GM12878 (cell line): ENCODE data around the gene MRPL42. TPM values are rescaled to one million over a fixed set of nuclear protein-coding genes. Genes with fewer than 3 reads are reported as not detected.

ENCODE experiments used
- ATAC-seq: fragments of 200-7000 bp; cut with Tn5 transposase; 3 replicates; pipeline ENCODE4 v1.9.1; 2020; ENCODE audit warnings: mild to moderate bottlenecking, moderate library complexity
- BruUV-seq: library from RNA; stranded (reverse); fragments of 400-500 nt; replicated peaks from 2 replicates; lab custom pipeline; 2021; lab: Mats Ljungman, UMichigan
- CTCF ChIA-PET: fragments of 300-600 bp; sonication (Branson Sonifier 250); formaldehyde crosslinking; extraction: SDS; loops from one replicate; lab custom pipeline; 2021; ENCODE audit warnings: inconsistent platforms; lab: Yijun Ruan, JAX
- POLR2A ChIA-PET: fragments of 350-600 bp; formaldehyde crosslinking; extraction: SDS; loops from one replicate; lab custom pipeline; 2021; ENCODE audit warnings: inconsistent platforms; lab: Charles Lee
- RAD21 ChIA-PET: fragments of 300-600 bp; sonication (Branson Sonifier 250); formaldehyde crosslinking; loops from one replicate; lab custom pipeline; 2023; ENCODE audit warnings: antibody characterized with exemption; ENCODE audit not compliant: unreplicated experiment; lab: Charles Lee
- SMC1A ChIA-PET: fragments of 300-600 bp; sonication (Branson Sonifier 250); formaldehyde crosslinking; loops from one replicate; lab custom pipeline; 2023; ENCODE audit not compliant: unreplicated experiment, uncharacterized antibody; lab: Charles Lee
- DNase-seq: peaks from one replicate; pipeline ENCODE4 v3.0.0-alpha.2; 2011; ENCODE audit warnings: low read depth, low spot score
- FAIRE-seq: peaks from 3 replicates; lab custom pipeline; 2011; peaks lifted over from hg19 to GRCh38; lab: Jason Lieb, UNC
- H2AFZ ChIP-seq: 2 replicates; pipeline ENCODE4 v1.6.0; 2011; ENCODE audit warnings: low read depth, low read length, control low read depth; ENCODE audit not compliant: control insufficient read depth
- H3K27ac ChIP-seq: 2 replicates; pipeline ENCODE4 v1.5.1; 2011; ENCODE audit warnings: control low read depth; ENCODE audit not compliant: control insufficient read depth, insufficient read depth
- H3K27me3 ChIP-seq, 2 experiments: replicated peaks in 1 of 2; 2 replicates each; pipeline versions ENCODE4 v1.6.0 to v1.6.1; 2011; ENCODE audit warnings: low read length in 1 of 2; ENCODE audit not compliant: control insufficient read depth in 2 of 2, insufficient read depth in 2 of 2
- H3K36me3 ChIP-seq, 2 experiments: 2 replicates each; pipeline ENCODE4 v1.5.1; 2011; ENCODE audit warnings: low read length in 1 of 2; ENCODE audit not compliant: control insufficient read depth in 2 of 2, insufficient read depth in 2 of 2
- H3K4me1 ChIP-seq: 2 replicates; pipeline ENCODE4 v1.6.1; 2011; ENCODE audit warnings: mild to moderate bottlenecking, low read length, moderate library complexity, mixed read lengths; ENCODE audit not compliant: control insufficient read depth, insufficient read depth
- H3K4me2 ChIP-seq: 2 replicates; pipeline ENCODE4 v1.6.0; 2011; ENCODE audit warnings: control low read depth; ENCODE audit not compliant: control insufficient read depth, insufficient read depth
- H3K4me3 ChIP-seq: fragments of 200-600 bp; sonication (generic); 2 replicates; pipeline ENCODE4 v1.5.1; 2016
- H3K79me2 ChIP-seq: 2 replicates; pipeline ENCODE4 v1.6.0; 2011; ENCODE audit warnings: low read length; ENCODE audit not compliant: control insufficient read depth, insufficient read depth
- H3K9ac ChIP-seq: 2 replicates; pipeline ENCODE4 v1.8.0; 2011; ENCODE audit warnings: low read length, control low read depth, mixed read lengths; ENCODE audit not compliant: control insufficient read depth, insufficient read depth
- H3K9me3 ChIP-seq: replicated peaks from 3 replicates; pipeline ENCODE4 v1.5.1; 2011; ENCODE audit warnings: mild to moderate bottlenecking, low read length; ENCODE audit not compliant: control insufficient read depth, insufficient read depth
- H4K20me1 ChIP-seq: 2 replicates; pipeline ENCODE4 v1.6.0; 2011; ENCODE audit not compliant: control insufficient read depth, insufficient read depth
- ASH2L ChIP-seq: fragments of 300-600, 200-600 bp; sonication (generic); IDR thresholded peaks from 2 replicates; pipeline ENCODE4 v1.6.1; 2017; ENCODE audit warnings: low read depth, mild to moderate bottlenecking, borderline replicate concordance
- BHLHE40 ChIP-seq, 2 experiments: fragments of 450-650 bp in 1 of 2; IDR thresholded peaks; 2 replicates each; pipeline ENCODE4 v1.6.1; 2011 to 2017; ENCODE audit warnings: low read depth in 2 of 2, borderline replicate concordance in 1 of 2, improper control_type of control experiment in 1 of 2, low read length in 1 of 2, mild to moderate bottlenecking in 1 of 2
- CBFB ChIP-seq: IDR thresholded peaks from 2 replicates; pipeline ENCODE4 v1.6.1; 2016; ENCODE audit warnings: antibody characterized with exemption, low read depth
- DPF2 ChIP-seq: fragments of 450-650 bp; IDR thresholded peaks from 2 replicates; pipeline ENCODE4 v1.6.1; 2017; ENCODE audit warnings: mild to moderate bottlenecking
- E2F8 ChIP-seq: fragments of 450-650 bp; IDR thresholded peaks from 2 replicates; pipeline ENCODE4 v1.6.1; 2018; ENCODE audit warnings: mild to moderate bottlenecking, low read depth, moderate library complexity; ENCODE audit not compliant: partially characterized antibody
- FOXM1 ChIP-seq: IDR thresholded peaks from 2 replicates; pipeline ENCODE4 v1.6.1; 2012; ENCODE audit warnings: low read depth, mild to moderate bottlenecking, inconsistent platforms, low read length, moderate library complexity
- KDM1A ChIP-seq: fragments of 200-600 bp; sonication (generic); IDR thresholded peaks from 2 replicates; pipeline ENCODE4 v1.6.1; 2016; ENCODE audit warnings: borderline replicate concordance
- MEF2A ChIP-seq: IDR thresholded peaks from 2 replicates; pipeline ENCODE4 v1.6.1; 2011; ENCODE audit warnings: low read depth, mild to moderate bottlenecking, low read length, moderate library complexity; ENCODE audit not compliant: insufficient read depth
- MTA2 ChIP-seq: fragments of 450-650 bp; IDR thresholded peaks from 2 replicates; pipeline ENCODE4 v1.6.1; 2016; ENCODE audit warnings: low read depth, mild to moderate bottlenecking, moderate library complexity
- NR2C2 ChIP-seq: IDR thresholded peaks from 2 replicates; pipeline ENCODE4 v1.6.1; 2011; ENCODE audit warnings: borderline replicate concordance, low read depth; ENCODE audit not compliant: control insufficient read depth, insufficient read length
- PAX8 ChIP-seq: fragments of 450-650 bp; IDR thresholded peaks from 2 replicates; pipeline ENCODE4 v1.6.1; 2017; ENCODE audit warnings: mild to moderate bottlenecking, moderate library complexity
- RCOR1 ChIP-seq: conservative IDR thresholded peaks from 2 replicates; pipeline ENCODE4 v1.6.1; 2012; ENCODE audit warnings: low read depth, low read length, improper control_type of control experiment
- RELA ChIP-seq: fragments of 450-650 bp; IDR thresholded peaks from 2 replicates; pipeline ENCODE4 v1.8.0; 2014; ENCODE audit warnings: borderline replicate concordance; ENCODE audit not compliant: partially characterized antibody
- SMAD1 ChIP-seq: fragments of 450-650 bp; IDR thresholded peaks from 2 replicates; pipeline ENCODE4 v1.6.1; 2018; ENCODE audit warnings: mild to moderate bottlenecking, low read depth; ENCODE audit not compliant: partially characterized antibody
- WRNIP1 ChIP-seq: IDR thresholded peaks from 2 replicates; pipeline ENCODE4 v1.6.1; 2011; ENCODE audit warnings: low read depth, low read length, improper control_type of control experiment, borderline replicate concordance
- WGBS: methylation state at CpG from one replicate; pipeline ENCODE4 v1.1.6; 2016; ENCODE audit warnings: low lambda C conversion rate; ENCODE audit not compliant: insufficient replicate concordance, insufficient coverage; ENCODE audit errors: missing lambda C conversion rate; 5-methylcytosine and 5-hydroxymethylcytosine counted together
- in situ Hi-C: fragments of 300-500 bp; cut with MboI; formaldehyde crosslinking; loops from 9 replicates; pipeline ENCODE4 v1.14.3; 2018; ENCODE audit warnings: mixed read lengths
- intact Hi-C: fragments of 100-400 bp; cut with micrococcal nuclease; formaldehyde crosslinking; loops from one replicate; pipeline ENCODE4 v1.14.2; 2022; ENCODE audit not compliant: unreplicated experiment
- polyA plus RNA-seq, 11 experiments: library from polyadenylated mRNA; depleted of rRNA in 4 of 11; unstranded in 6 of 11; stranded (reverse) in 5 of 11; fragments of >200 nt; fragmentation: Nextera tagmentation in 4 of 11; fragmentation: Illumina TruSeq in 1 of 11; extraction: Ambion mirVana in 4 of 11; extraction: Trizol in 1 of 11; gene quantifications; 1 replicate in 1 of 11; 2 replicates in 10 of 11; pipeline versions ENCODE4 v1.2.1 to v1.2.3, GENCODE V29; 2011 to 2016; ENCODE audit warnings: inconsistent platforms in 2 of 11, missing spikeins in 2 of 11, low read depth in 1 of 11
- total RNA-seq, 4 experiments: library from RNA; depleted of rRNA in 3 of 4; stranded (reverse); fragments of >200 nt in 3 of 4; fragmentation: Illumina TruSeq in 1 of 4; extraction: Trizol in 1 of 4; gene quantifications; 2 replicates each; pipeline versions ENCODE4 v1.2.1 to v1.2.3, GENCODE V29; 2013 to 2021
- TF ChIP-seq, protein P1 (sequence below): IDR thresholded peaks from 2 replicates; pipeline ENCODE4 v1.6.1; 2011; ENCODE audit warnings: borderline replicate concordance, low read depth, mild to moderate bottlenecking, moderate library complexity, mixed read lengths, low read length; ENCODE audit not compliant: insufficient read depth; ENCODE audit errors: extremely low read length

MRPL42 gene
- total and polyA plus RNA-seq, 10 of the 15 experiments (the other 5 are each of a cell fraction or from before 2014, with no cell fraction given) = 65.1 to 427 (median 126) TPM

DNA sequence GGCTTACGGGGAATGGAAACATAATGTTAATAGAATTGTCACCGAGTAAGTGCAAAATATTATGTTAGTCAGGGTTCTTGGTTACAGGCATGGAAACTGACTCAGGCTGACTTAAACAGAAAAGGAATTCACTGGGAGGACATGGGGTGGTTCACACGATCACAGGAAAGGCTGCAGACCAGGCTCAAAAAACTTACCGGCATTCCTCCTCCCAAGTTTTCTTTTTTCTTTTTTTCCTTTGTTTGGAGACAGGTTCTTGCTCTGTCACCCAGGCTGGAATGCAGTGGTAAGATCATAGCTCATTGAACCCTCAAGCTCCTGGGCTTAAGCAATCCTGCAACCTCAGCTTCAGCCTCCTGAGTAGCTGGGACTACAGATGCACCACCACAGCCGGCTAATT is 13.7 kb upstream of the MRPL42 start:
- Histone ChIP-seq H3K9ac (no peak overlapping the region), H4K20me1 (no peaks in the 10 kb centered on the region), H3K4me3 (no peak overlapping the region), H3K27ac (no peak overlapping the region), H3K4me1 (peaks cover 4% of the 10 kb centered on the region; the same call in 1 of the 2 replicates), H3K27me3 (no peaks in the 10 kb centered on the region), H3K79me2 (no peaks in the 10 kb centered on the region), H3K9me3 (no peaks in the 10 kb centered on the region), H2AFZ (no peak overlapping the region), H3K4me2 (no peak overlapping the region), H3K36me3 (no peaks in the 10 kb centered on the region)
- no TSS peak for BruUV-seq
- POLR2A ChIA-PET = no interaction called here
- RAD21 ChIA-PET = no interaction called here
- CTCF ChIA-PET = interaction anchor here (1.6 kb wide), 1 partner anchor 56 kb away, joined by 3 read pairs; no protein-coding TSS in a partner anchor
- in situ Hi-C loops (no loop called here), intact Hi-C loops (no loop called here)
- 94% methylated on average over 5 of the region's 5 CpGs for WGBS
- SMC1A ChIA-PET = interaction anchor here (0.6 to 1.4 kb wide), 3 partner anchors 11 to 530 kb away, joined by 3 to 4 read pairs (median 4); no protein-coding TSS in a partner anchor
- ATAC-seq (no peak), FAIRE-seq (no peak), DNase-seq (no peak)
- TF ChIP-seq KDM1A (no peak), CBFB (no peak), BHLHE40 (IDR thresholded peaks at IDR 0.05; ENCODE audit: borderline replicate concordance in 1 of 2, low read depth in 2 of 2, low read length in 1 of 2) (no peak), PAX8 (no peak), MTA2 (no peak), WRNIP1 (no peak), FOXM1 (no peak), MEF2A (no peak), RCOR1 (no peak), RELA (no peak), E2F8 (no peak), ASH2L (no peak), NR2C2 (no peak), SMAD1 (no peak), DPF2 (no peak)
- TF ChIP-seq, protein P1, sequence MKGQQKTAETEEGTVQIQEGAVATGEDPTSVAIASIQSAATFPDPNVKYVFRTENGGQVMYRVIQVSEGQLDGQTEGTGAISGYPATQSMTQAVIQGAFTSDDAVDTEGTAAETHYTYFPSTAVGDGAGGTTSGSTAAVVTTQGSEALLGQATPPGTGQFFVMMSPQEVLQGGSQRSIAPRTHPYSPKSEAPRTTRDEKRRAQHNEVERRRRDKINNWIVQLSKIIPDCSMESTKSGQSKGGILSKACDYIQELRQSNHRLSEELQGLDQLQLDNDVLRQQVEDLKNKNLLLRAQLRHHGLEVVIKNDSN = no peak
